ENCODE results near the gene GORASP1. TPM values are rescaled to one million over a fixed set of nuclear protein-coding genes. Genes with fewer than 3 reads are reported as not detected.
A peak's percentile ranks its signal among the peaks of the same experiment; 100 is the strongest.

GORASP1 gene
- total and polyA plus RNA-seq, 2 of the 13 experiments (the other 11 are each of a cell fraction or from before 2014, with no cell fraction given) = 36.4 to 39.8 TPM

GRCh38 chr3:39154280-39155021, 47.0 kb upstream of the GORASP1 start (continued):
- TF ChIP-seq ZUFSP (CRISPR knock-in tag; IDR thresholded peaks at IDR 0.05; ENCODE audit: borderline replicate concordance) = no peak
- TF ChIP-seq GATAD2A (CRISPR knock-in tag; IDR thresholded peaks at IDR 0.05) = peak; percentile 67
- TF ChIP-seq SNAI1 (CRISPR knock-in tag; IDR thresholded peaks at IDR 0.05; ENCODE audit: borderline replicate concordance) = 0 out of 2 replicates have a peak, but pooled peaks have one; percentile 41
- TF ChIP-seq, protein P1, sequence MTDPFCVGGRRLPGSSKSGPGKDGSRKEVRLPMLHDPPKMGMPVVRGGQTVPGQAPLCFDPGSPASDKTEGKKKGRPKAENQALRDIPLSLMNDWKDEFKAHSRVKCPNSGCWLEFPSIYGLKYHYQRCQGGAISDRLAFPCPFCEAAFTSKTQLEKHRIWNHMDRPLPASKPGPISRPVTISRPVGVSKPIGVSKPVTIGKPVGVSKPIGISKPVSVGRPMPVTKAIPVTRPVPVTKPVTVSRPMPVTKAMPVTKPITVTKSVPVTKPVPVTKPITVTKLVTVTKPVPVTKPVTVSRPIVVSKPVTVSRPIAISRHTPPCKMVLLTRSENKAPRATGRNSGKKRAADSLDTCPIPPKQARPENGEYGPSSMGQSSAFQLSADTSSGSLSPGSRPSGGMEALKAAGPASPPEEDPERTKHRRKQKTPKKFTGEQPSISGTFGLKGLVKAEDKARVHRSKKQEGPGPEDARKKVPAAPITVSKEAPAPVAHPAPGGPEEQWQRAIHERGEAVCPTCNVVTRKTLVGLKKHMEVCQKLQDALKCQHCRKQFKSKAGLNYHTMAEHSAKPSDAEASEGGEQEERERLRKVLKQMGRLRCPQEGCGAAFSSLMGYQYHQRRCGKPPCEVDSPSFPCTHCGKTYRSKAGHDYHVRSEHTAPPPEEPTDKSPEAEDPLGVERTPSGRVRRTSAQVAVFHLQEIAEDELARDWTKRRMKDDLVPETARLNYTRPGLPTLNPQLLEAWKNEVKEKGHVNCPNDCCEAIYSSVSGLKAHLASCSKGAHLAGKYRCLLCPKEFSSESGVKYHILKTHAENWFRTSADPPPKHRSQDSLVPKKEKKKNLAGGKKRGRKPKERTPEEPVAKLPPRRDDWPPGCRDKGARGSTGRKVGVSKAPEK (CRISPR knock-in tag; IDR thresholded peaks at IDR 0.05; ENCODE audit: borderline replicate concordance) = no peak
- TF ChIP-seq, protein P2, sequence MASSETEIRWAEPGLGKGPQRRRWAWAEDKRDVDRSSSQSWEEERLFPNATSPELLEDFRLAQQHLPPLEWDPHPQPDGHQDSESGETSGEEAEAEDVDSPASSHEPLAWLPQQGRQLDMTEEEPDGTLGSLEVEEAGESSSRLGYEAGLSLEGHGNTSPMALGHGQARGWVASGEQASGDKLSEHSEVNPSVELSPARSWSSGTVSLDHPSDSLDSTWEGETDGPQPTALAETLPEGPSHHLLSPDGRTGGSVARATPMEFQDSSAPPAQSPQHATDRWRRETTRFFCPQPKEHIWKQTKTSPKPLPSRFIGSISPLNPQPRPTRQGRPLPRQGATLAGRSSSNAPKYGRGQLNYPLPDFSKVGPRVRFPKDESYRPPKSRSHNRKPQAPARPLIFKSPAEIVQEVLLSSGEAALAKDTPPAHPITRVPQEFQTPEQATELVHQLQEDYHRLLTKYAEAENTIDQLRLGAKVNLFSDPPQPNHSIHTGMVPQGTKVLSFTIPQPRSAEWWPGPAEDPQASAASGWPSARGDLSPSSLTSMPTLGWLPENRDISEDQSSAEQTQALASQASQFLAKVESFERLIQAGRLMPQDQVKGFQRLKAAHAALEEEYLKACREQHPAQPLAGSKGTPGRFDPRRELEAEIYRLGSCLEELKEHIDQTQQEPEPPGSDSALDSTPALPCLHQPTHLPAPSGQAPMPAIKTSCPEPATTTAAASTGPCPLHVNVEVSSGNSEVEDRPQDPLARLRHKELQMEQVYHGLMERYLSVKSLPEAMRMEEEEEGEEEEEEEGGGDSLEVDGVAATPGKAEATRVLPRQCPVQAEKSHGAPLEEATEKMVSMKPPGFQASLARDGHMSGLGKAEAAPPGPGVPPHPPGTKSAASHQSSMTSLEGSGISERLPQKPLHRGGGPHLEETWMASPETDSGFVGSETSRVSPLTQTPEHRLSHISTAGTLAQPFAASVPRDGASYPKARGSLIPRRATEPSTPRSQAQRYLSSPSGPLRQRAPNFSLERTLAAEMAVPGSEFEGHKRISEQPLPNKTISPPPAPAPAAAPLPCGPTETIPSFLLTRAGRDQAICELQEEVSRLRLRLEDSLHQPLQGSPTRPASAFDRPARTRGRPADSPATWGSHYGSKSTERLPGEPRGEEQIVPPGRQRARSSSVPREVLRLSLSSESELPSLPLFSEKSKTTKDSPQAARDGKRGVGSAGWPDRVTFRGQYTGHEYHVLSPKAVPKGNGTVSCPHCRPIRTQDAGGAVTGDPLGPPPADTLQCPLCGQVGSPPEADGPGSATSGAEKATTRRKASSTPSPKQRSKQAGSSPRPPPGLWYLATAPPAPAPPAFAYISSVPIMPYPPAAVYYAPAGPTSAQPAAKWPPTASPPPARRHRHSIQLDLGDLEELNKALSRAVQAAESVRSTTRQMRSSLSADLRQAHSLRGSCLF (CRISPR knock-in tag; IDR thresholded peaks at IDR 0.05; ENCODE audit: borderline replicate concordance) = no peak
- peak; percentile 85; the same call in 1 of the 2 replicates for TF ChIP-seq KDM5B (CRISPR knock-in tag; IDR thresholded peaks at IDR 0.05; ENCODE audit: borderline replicate concordance)
- no peak for TF ChIP-seq ZNF777 (CRISPR knock-in tag; IDR thresholded peaks at IDR 0.05)
- no peak for TF ChIP-seq GPBP1L1 (CRISPR knock-in tag; IDR thresholded peaks at IDR 0.05)
- 0 out of 2 replicates have a peak, but pooled peaks have one; percentile 28 for TF ChIP-seq ZBTB34 (CRISPR knock-in tag; IDR thresholded peaks at IDR 0.05)
- TF ChIP-seq ZNF850 (CRISPR knock-in tag; conservative IDR thresholded peaks at IDR 0.05) = no peak
- no peak for TF ChIP-seq FIP1L1 (IDR thresholded peaks at IDR 0.05; ENCODE audit: borderline replicate concordance, insufficient read depth, low read depth, low read length)
- TF ChIP-seq NCOA2 (CRISPR knock-in tag; IDR thresholded peaks at IDR 0.05) = peak; percentile 45; the same call in 1 of the 2 replicates
- TF ChIP-seq, protein P3, sequence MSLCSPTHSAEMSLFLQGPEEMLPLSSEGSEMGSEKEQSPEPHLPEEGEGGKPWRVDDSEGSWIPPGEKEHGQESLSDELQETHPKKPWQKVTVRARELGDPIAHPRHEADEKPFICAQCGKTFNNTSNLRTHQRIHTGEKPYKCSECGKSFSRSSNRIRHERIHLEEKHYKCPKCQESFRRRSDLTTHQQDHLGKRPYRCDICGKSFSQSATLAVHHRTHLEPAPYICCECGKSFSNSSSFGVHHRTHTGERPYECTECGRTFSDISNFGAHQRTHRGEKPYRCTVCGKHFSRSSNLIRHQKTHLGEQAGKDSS (CRISPR knock-in tag; IDR thresholded peaks at IDR 0.05; ENCODE audit: borderline replicate concordance, low read depth) = no peak
- no peak for TF ChIP-seq ZNF24 (IDR thresholded peaks at IDR 0.05)
